Activated naive CD8-positive, alpha-beta T cell treated with anti-CD3 and anti-CD28 coated beads, Interleukin-2, amount 50 U/mL, for 24 hours (primary cell): Measurements from ENCODE around the gene AKAP13.
"Not testable (repeated sequence)": the region's sequence is repeated elsewhere in the genome, so short reads cannot be mapped to it uniquely, and the experiment has no call there.

Experiments used
- ATAC-seq: fragments of 150-1000 bp; cut with Tn5 transposase; one replicate; pipeline ENCODE4 v1.10.0; 2021
- DNase-seq: peaks from one replicate; pipeline ENCODE4 v3.0.0; 2021
- H3K27ac Mint-ChIP-seq: one replicate; pipeline ENCODE4 v1.8.0; 2021; ENCODE audit warnings: mild to moderate bottlenecking, mixed read lengths
- H3K27me3 Mint-ChIP-seq: one replicate; pipeline ENCODE4 v1.8.0; 2021; ENCODE audit warnings: mixed read lengths
- H3K36me3 Mint-ChIP-seq: one replicate; pipeline ENCODE4 v1.8.0; 2021; ENCODE audit warnings: low read depth, mixed read lengths
- H3K4me1 Mint-ChIP-seq: one replicate; pipeline ENCODE4 v1.8.0; 2021; ENCODE audit warnings: mixed read lengths
- H3K4me3 Mint-ChIP-seq: one replicate; pipeline ENCODE4 v1.8.0; 2021; ENCODE audit warnings: mild to moderate bottlenecking, moderate library complexity, mixed read lengths
- H3K9me3 Mint-ChIP-seq: one replicate; pipeline ENCODE4 v1.8.0; 2021; ENCODE audit warnings: mixed read lengths

The AKAP13 gene

GRCh38 chr15:85658816-85659215 is 278.4 kb downstream of the AKAP13 start:
- H3K9me3 Mint-ChIP-seq, result no peaks in the 10 kb centered on the region
- ATAC-seq (no peak), DNase-seq (no peak)
- H3K4me1 Mint-ChIP-seq, result peaks cover 5% of the 10 kb centered on the region
- peaks cover 32% of the 10 kb centered on the region for H3K36me3 Mint-ChIP-seq
- no peak overlapping the region for H3K4me3 Mint-ChIP-seq
- no peak overlapping the region for H3K27ac Mint-ChIP-seq
- H3K27me3 Mint-ChIP-seq, result no peaks in the 10 kb centered on the region

GRCh38 chr15:85661859-85662258 is 281.5 kb downstream of the AKAP13 start:
- no peak for ATAC-seq
- no peaks in the 10 kb centered on the region for H3K9me3 Mint-ChIP-seq
- H3K27ac Mint-ChIP-seq, result no peak overlapping the region
- H3K36me3 Mint-ChIP-seq, result peaks cover 48% of the 10 kb centered on the region
- H3K4me1 Mint-ChIP-seq, result peaks cover 15% of the 10 kb centered on the region
- H3K4me3 Mint-ChIP-seq, result no peak overlapping the region
- no peak for DNase-seq
- H3K27me3 Mint-ChIP-seq, result no peaks in the 10 kb centered on the region

GRCh38 chr15:85665677-85666076 is 285.3 kb downstream of the AKAP13 start:
- H3K27me3 Mint-ChIP-seq, ATAC-seq, H3K9me3 Mint-ChIP-seq, H3K4me3 Mint-ChIP-seq, DNase-seq: not testable (repeated sequence)
- Mint-ChIP-seq H3K36me3 (peaks cover 58% of the 10 kb centered on the region), H3K27ac (peak overlapping the region; percentile 30), H3K4me1 (peaks cover 33% of the 10 kb centered on the region)

- Mint-ChIP-seq H3K36me3 (peaks cover 64% of the 10 kb centered on the region), H3K9me3 (no peaks in the 10 kb centered on the region), H3K4me3 (peak overlapping the region; percentile 64), H3K4me1 (peaks cover 36% of the 10 kb centered on the region), H3K27me3 (no peaks in the 10 kb centered on the region), H3K27ac (peak overlapping the region; percentile 98)
- no peak for DNase-seq
- ATAC-seq, result peak; percentile 96
These were observed 287.4 kb downstream of the AKAP13 start for GRCh38 chr15:85667491-85668424.

- Mint-ChIP-seq H3K27me3 (no peaks in the 10 kb centered on the region), H3K4me3 (no peak overlapping the region), H3K9me3 (no peaks in the 10 kb centered on the region), H3K27ac (no peak overlapping the region), H3K36me3 (peaks cover 48% of the 10 kb centered on the region), H3K4me1 (peaks cover 44% of the 10 kb centered on the region)
- ATAC-seq (no peak), DNase-seq (no peak)
These were observed 290.8 kb downstream of the AKAP13 start for GRCh38 chr15:85671156-85671555.

- Mint-ChIP-seq H3K36me3 (peaks cover 44% of the 10 kb centered on the region), H3K9me3 (no peaks in the 10 kb centered on the region), H3K27me3 (no peaks in the 10 kb centered on the region), H3K27ac (peak overlapping the region; percentile 32), H3K4me1 (peaks cover 36% of the 10 kb centered on the region), H3K4me3 (no peak overlapping the region)
- no peak for DNase-seq
- ATAC-seq, result no peak
These were observed 292.1 kb downstream of the AKAP13 start for GRCh38 chr15:85672332-85673084.

- peaks cover 38% of the 10 kb centered on the region for H3K36me3 Mint-ChIP-seq
- DNase-seq (no peak), ATAC-seq (no peak)
- no peaks in the 10 kb centered on the region for H3K9me3 Mint-ChIP-seq
- peaks cover 28% of the 10 kb centered on the region for H3K4me1 Mint-ChIP-seq
- no peak overlapping the region for H3K4me3 Mint-ChIP-seq
- H3K27ac Mint-ChIP-seq, result peak overlapping the region; percentile 32
- H3K27me3 Mint-ChIP-seq, result no peaks in the 10 kb centered on the region
These were observed 292.9 kb downstream of the AKAP13 start for GRCh38 chr15:85673326-85673725.

GRCh38 chr15:85676342-85677098 is 296.1 kb downstream of the AKAP13 start:
- Mint-ChIP-seq H3K9me3 (no peaks in the 10 kb centered on the region), H3K36me3 (peaks cover 20% of the 10 kb centered on the region), H3K4me1 (peaks cover 30% of the 10 kb centered on the region), H3K27ac (peak overlapping the region; percentile 7), H3K27me3 (no peaks in the 10 kb centered on the region), H3K4me3 (no peak overlapping the region)
- DNase-seq (no peak), ATAC-seq (no peak)

- peaks cover 25% of the 10 kb centered on the region for H3K36me3 Mint-ChIP-seq
- H3K4me1 Mint-ChIP-seq, result peaks cover 17% of the 10 kb centered on the region
- no peak for DNase-seq
- ATAC-seq, result no peak
- H3K27ac Mint-ChIP-seq, result peak overlapping the region; percentile 3
- no peaks in the 10 kb centered on the region for H3K9me3 Mint-ChIP-seq
- no peak overlapping the region for H3K4me3 Mint-ChIP-seq
- H3K27me3 Mint-ChIP-seq, result no peaks in the 10 kb centered on the region
These were observed 298.8 kb downstream of the AKAP13 start for GRCh38 chr15:85679231-85679630.

- no peak overlapping the region for H3K27ac Mint-ChIP-seq
- DNase-seq (no peak), ATAC-seq (no peak)
- H3K9me3 Mint-ChIP-seq, result no peaks in the 10 kb centered on the region
- peaks cover 31% of the 10 kb centered on the region for H3K36me3 Mint-ChIP-seq
- H3K27me3 Mint-ChIP-seq, result no peaks in the 10 kb centered on the region
- H3K4me3 Mint-ChIP-seq, result no peak overlapping the region
- peaks cover 14% of the 10 kb centered on the region for H3K4me1 Mint-ChIP-seq
These were observed 301.0 kb downstream of the AKAP13 start for GRCh38 chr15:85681386-85681785.

- ATAC-seq (no peak), DNase-seq (no peak)
- Mint-ChIP-seq H3K9me3 (no peaks in the 10 kb centered on the region), H3K27ac (no peak overlapping the region), H3K4me1 (peaks cover 36% of the 10 kb centered on the region), H3K36me3 (peaks cover 33% of the 10 kb centered on the region), H3K4me3 (no peak overlapping the region), H3K27me3 (no peaks in the 10 kb centered on the region)
These were observed 303.8 kb downstream of the AKAP13 start for GRCh38 chr15:85684174-85684710.

- ATAC-seq, result no peak
- no peak for DNase-seq
- Mint-ChIP-seq H3K27ac (peak overlapping the region; percentile 11), H3K9me3 (no peaks in the 10 kb centered on the region), H3K36me3 (peaks cover 36% of the 10 kb centered on the region), H3K4me1 (peaks cover 41% of the 10 kb centered on the region), H3K4me3 (no peak overlapping the region), H3K27me3 (no peaks in the 10 kb centered on the region)
These were observed 305.0 kb downstream of the AKAP13 start for GRCh38 chr15:85685356-85685755.

- peaks cover 61% of the 10 kb centered on the region for H3K4me1 Mint-ChIP-seq
- DNase-seq (no peak), ATAC-seq (no peak)
- peaks cover 38% of the 10 kb centered on the region for H3K36me3 Mint-ChIP-seq
- peak overlapping the region; percentile 80 for H3K27ac Mint-ChIP-seq
- H3K9me3 Mint-ChIP-seq, result no peaks in the 10 kb centered on the region
- no peak overlapping the region for H3K4me3 Mint-ChIP-seq
- no peaks in the 10 kb centered on the region for H3K27me3 Mint-ChIP-seq
These were observed 306.9 kb downstream of the AKAP13 start for GRCh38 chr15:85687329-85687728.

GRCh38 chr15:85688711-85689110 is 308.3 kb downstream of the AKAP13 start:
- Mint-ChIP-seq H3K27me3 (no peaks in the 10 kb centered on the region), H3K27ac (peak overlapping the region; percentile 100), H3K4me3 (peak overlapping the region; percentile 88), H3K9me3 (no peaks in the 10 kb centered on the region), H3K36me3 (peaks cover 39% of the 10 kb centered on the region), H3K4me1 (peaks cover 75% of the 10 kb centered on the region)
- DNase-seq (no peak), ATAC-seq (no peak)
